NT2/D1 (cell line): ENCODE results near the gene NPDC1.

Experiments
- DNase-seq: peaks from one replicate; pipeline ENCODE4 v3.0.0-alpha.2; 2011; ENCODE audit warnings: low read depth, low spot score
- H3K27me3 ChIP-seq: 2 replicates; pipeline ENCODE4 v1.6.0; 2011; ENCODE audit warnings: mild to moderate bottlenecking; ENCODE audit not compliant: insufficient read length, insufficient read depth
- H3K36me3 ChIP-seq: 2 replicates; pipeline ENCODE4 v1.6.1; 2011; ENCODE audit warnings: mild to moderate bottlenecking, low read length, mixed read lengths; ENCODE audit not compliant: insufficient read depth, insufficient read length
- H3K4me1 ChIP-seq: 2 replicates; pipeline ENCODE4 v1.5.1; 2011; ENCODE audit not compliant: insufficient read depth, insufficient read length
- H3K4me3 ChIP-seq: 2 replicates; pipeline ENCODE4 v1.5.1; 2011; ENCODE audit warnings: low read depth; ENCODE audit not compliant: insufficient read length
- H3K9ac ChIP-seq: 2 replicates; pipeline ENCODE4 v1.6.0; 2011; ENCODE audit warnings: low read depth; ENCODE audit not compliant: insufficient read length
- H3K9me3 ChIP-seq: 2 replicates; pipeline ENCODE4 v1.5.1; 2011; ENCODE audit warnings: mild to moderate bottlenecking, low read length; ENCODE audit not compliant: insufficient read depth
- SUZ12 ChIP-seq: IDR thresholded peaks from 2 replicates; pipeline ENCODE4 v1.6.1; 2011; ENCODE audit not compliant: insufficient read length, insufficient read depth; ENCODE audit errors: extremely low read depth
- YY1 ChIP-seq: IDR thresholded peaks from 2 replicates; pipeline ENCODE4 v1.6.1; 2011; ENCODE audit not compliant: insufficient read length, insufficient read depth
- ZNF274 ChIP-seq: IDR thresholded peaks from 2 replicates; pipeline ENCODE4 v1.6.1; 2011; ENCODE audit warnings: mild to moderate bottlenecking, low read depth, low read length

NPDC1 gene

DNA sequence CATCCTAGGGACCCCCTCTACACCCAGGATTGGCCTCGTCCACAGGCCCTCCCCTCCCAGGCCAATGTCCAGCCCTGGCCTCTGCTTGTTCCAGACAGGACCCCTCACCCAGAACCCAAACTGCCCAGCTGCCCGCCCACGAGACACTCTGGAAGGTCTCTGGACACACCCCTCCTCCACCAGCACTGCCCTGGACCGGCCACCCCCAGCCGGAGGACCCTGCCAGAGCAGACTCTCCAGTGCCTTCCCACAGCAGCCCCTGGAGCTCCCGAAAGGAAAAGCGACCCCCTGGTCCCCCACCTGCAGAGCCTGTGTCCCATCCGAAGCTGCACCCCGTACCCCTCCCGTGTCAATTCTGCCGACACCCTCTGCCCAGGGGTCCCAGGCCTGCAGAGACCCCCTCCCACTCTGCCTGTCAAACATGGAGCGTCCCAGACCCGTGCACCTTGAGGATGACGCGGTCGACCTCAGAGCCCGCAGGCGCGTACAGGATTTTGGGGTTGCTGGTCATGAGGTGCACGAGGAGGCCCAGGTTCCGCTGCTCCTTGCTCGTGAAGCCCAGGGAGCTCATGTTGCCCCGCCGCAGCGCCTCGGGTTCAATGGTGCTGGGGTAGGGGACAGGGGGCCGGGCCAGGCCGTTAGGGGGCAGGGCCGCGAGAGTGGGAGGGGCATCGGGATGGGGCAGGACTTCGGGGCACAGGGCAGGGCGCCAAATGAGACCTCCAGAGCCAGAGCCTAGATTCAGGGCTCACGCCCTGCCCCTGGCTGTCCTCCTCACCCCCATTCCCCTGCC lies 25.9 kb downstream of the NPDC1 start:
- Histone ChIP-seq H3K4me1 (peaks cover 22% of the 10 kb centered on the region), H3K9me3 (no peaks in the 10 kb centered on the region; the same call in 1 of the 2 replicates), H3K27me3 (no peaks in the 10 kb centered on the region), H3K36me3 (peaks cover 10% of the 10 kb centered on the region), H3K4me3 (no peak overlapping the region), H3K9ac (no peak overlapping the region)
- no peak for TF ChIP-seq ZNF274
- no peak for DNase-seq

DNA sequence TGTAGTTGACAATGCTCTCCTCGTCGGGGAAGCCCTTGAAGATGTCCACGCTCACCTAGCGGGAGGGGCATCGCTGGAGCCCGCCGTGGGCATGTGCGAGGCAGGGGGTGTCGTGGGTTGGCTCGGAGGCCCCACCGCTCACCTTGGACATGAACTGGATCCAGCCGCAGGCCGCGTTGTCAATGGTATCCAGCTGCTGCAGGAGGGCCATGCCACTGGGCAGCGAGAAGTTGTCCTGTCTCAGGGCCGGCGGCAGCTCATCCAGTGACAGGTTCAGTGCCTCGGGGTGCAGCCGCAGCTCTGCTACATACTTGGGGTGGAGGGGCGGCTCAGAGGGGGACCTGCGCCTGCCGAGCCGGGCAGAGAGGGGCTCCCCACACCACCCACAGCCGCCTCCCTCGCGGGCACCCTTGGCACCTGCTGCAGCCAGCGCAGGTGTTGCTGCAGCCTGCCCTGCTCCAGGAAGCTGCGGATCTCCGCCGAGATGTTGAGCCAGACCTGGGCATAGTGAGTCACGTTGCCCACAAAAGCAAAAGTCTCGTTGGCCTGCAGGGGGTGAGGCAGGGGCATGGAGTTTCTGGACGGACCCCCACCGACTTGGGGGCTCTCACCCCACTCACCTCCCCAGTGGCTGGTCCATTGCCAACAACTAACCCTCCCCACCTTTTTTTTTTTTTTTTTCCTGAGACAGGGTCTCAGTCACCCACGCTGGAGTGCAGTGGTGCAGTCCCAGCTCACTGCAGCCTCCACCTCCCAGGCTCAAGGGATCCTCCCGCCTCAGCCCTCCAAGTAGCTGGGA lies 27.0 kb downstream of the NPDC1 start:
- no peak overlapping the region for H3K4me3 ChIP-seq

DNA sequence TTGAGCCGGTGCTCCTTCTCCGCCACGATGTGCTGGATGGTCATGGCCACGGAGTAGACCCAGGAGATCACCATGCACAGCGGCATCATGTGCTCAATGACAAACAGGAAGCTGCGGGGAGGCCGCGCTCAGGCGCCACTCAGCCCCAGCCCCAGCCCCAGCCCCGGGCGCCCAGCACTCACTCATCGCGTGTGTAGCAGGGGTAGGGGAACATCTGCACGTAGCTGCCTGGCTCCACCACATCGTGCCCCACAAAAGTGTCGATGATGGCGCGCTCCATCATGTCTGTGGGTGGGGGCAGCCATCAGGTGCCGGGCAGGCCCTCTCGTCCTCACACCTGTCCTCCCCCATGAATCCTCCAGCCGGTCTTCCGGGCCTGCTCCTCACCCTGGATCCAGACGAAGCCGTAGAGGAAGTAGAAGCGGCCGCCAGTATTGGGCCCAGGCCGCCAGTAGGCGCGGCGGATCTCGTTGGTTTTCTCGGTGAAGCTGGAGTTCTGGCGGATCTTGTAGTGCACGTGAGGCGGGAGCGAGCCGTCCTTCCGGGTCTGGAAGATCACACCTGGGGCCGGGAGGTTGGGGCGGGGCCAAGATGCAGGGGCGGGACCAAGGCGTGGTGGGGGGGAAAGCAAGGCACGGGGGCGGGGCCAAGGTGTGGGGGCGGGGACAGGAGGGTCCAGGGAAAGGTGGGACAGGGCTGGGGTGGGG lies 28.0 kb downstream of the NPDC1 start:
- Histone ChIP-seq H3K36me3 (peaks cover 10% of the 10 kb centered on the region), H3K9me3 (no peaks in the 10 kb centered on the region; the same call in 1 of the 2 replicates), H3K4me3 (no peak overlapping the region), H3K27me3 (no peaks in the 10 kb centered on the region), H3K9ac (no peak overlapping the region), H3K4me1 (peaks cover 11% of the 10 kb centered on the region)
- no peak for TF ChIP-seq SUZ12
- TF ChIP-seq YY1 = no peak
- no peak for TF ChIP-seq ZNF274
- DNase-seq = no peak

More for the DNA sequence above, 27.0 kb downstream of the NPDC1 start:
- Histone ChIP-seq H3K4me1 (peaks cover 20% of the 10 kb centered on the region), H3K9me3 (no peaks in the 10 kb centered on the region; the same call in 1 of the 2 replicates), H3K9ac (no peak overlapping the region), H3K27me3 (no peaks in the 10 kb centered on the region), H3K36me3 (peaks cover 10% of the 10 kb centered on the region)
- DNase-seq = no peak
- no peak for TF ChIP-seq YY1
- TF ChIP-seq ZNF274 = no peak
- TF ChIP-seq SUZ12 = no peak

DNA sequence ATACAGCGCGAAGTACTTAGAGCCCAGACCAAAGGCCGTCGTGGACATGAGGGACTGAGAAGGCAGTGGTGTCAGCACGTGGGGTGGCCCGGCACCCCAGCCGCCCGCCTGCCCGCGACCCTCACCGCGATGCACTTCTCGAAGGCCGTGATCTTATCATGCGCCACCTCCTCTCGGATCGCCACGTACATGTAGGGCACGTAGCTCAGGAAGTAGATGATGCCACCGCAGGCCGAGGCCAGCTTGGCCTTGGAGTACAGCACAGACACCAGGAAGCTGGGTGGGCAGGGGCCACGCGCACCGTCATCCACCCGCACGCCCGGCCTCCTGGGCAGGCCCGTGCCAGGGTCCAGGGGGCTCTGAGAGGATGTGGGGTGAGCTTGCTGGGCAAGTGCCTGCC lies 28.9 kb downstream of the NPDC1 start:
- no peaks in the 10 kb centered on the region for H3K27me3 ChIP-seq
- TF ChIP-seq SUZ12 (no peak), ZNF274 (no peak), YY1 (no peak)
- no peak overlapping the region for H3K9ac ChIP-seq
- no peak overlapping the region for H3K4me3 ChIP-seq
- H3K36me3 ChIP-seq = peaks cover 10% of the 10 kb centered on the region
- no peaks in the 10 kb centered on the region; the same call in 1 of the 2 replicates for H3K9me3 ChIP-seq
- no peak for DNase-seq
- peaks cover 5% of the 10 kb centered on the region for H3K4me1 ChIP-seq

DNA sequence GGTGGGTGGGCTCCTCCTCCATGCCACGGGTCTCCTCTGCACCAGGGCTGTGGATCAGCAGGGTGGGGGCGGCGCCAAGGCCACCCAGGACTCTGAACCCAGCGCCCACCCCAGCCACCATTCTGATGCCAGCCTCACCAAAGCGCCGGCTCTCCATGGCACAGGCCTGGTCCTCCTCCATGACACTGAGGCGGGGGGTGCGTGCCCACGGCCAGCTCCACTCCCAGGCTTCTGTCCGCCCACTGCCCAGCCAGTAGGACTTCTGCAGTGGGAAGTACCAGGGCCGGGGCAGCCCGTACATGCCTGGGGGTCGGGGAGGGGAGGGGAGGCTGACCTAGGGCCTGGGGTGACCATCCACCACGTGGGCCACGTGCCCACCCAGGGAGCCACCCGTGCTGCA lies 29.5 kb downstream of the NPDC1 start:
- no peak overlapping the region for H3K4me3 ChIP-seq
- TF ChIP-seq ZNF274 (no peak), YY1 (no peak), SUZ12 (no peak)
- no peaks in the 10 kb centered on the region; the same call in 1 of the 2 replicates for H3K9me3 ChIP-seq
- H3K36me3 ChIP-seq = peaks cover 10% of the 10 kb centered on the region
- H3K4me1 ChIP-seq = peaks cover 5% of the 10 kb centered on the region
- H3K27me3 ChIP-seq = no peaks in the 10 kb centered on the region
- no peak overlapping the region for H3K9ac ChIP-seq
- no peak for DNase-seq

DNA sequence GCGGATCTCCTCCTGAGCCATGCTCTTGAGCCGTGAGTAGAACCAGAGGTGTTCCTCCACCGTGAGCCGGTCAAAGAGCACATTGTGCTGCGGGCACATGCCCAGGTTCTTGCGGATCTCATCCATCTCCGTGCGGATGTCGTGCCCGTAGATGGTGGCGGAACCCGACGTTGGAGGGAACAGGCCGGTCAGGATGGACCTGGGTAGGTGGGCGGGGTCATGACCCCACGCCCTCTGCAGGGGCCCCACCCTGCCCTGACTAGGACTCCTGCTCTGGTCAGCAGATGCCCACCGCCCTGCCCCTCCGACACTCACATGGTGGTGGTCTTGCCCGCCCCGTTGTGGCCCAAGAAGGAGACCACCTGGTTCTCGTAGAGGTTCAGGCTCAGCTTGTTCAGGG lies 30.0 kb downstream of the NPDC1 start:
- H3K36me3 ChIP-seq = peaks cover 10% of the 10 kb centered on the region

DNA sequence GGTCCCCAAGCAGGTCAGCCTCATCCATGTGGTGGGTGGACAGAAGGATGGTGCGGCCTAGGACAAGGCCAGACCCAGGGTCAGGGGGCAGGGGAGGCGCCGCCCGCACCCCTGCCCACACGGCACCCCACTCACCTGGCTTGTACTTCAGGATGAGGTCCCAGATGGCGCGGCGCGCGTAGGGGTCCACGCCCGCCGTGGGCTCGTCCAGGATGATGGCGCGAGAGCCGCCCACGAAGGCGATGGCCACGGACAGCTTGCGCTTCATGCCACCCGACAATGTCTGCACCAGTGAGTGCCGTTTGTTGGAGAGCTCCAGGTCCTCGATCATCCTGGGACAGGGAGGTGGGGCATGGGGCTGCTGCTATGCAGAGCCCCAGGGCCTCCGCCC lies 30.4 kb downstream of the NPDC1 start:
- H3K36me3 ChIP-seq = peaks cover 10% of the 10 kb centered on the region
- no peak for DNase-seq
- no peaks in the 10 kb centered on the region for H3K27me3 ChIP-seq
- no peak for TF ChIP-seq SUZ12
- TF ChIP-seq YY1 = no peak
- no peak for TF ChIP-seq ZNF274
- no peak overlapping the region for H3K9ac ChIP-seq
- H3K4me1 ChIP-seq = peaks cover 2% of the 10 kb centered on the region
- H3K4me3 ChIP-seq = no peak overlapping the region
- no peaks in the 10 kb centered on the region; the same call in 1 of the 2 replicates for H3K9me3 ChIP-seq

More for the DNA sequence above, 30.0 kb downstream of the NPDC1 start:
- Histone ChIP-seq H3K9ac (no peak overlapping the region), H3K9me3 (no peaks in the 10 kb centered on the region; the same call in 1 of the 2 replicates), H3K4me1 (peaks cover 2% of the 10 kb centered on the region), H3K4me3 (no peak overlapping the region), H3K27me3 (no peaks in the 10 kb centered on the region)
- TF ChIP-seq ZNF274 (no peak), YY1 (no peak), SUZ12 (no peak)
- DNase-seq = no peak
